Stimulated activated CD4-positive, alpha-beta T cell treated with anti-CD3 and anti-CD28 coated beads, Interleukin-1b, Interleukin-23, amount 100 ng/mL, for 48 hours (primary cell): ENCODE measurements around the gene TLR6.
A peak's percentile ranks its signal among the peaks of the same experiment; 100 is the strongest.
"Not testable (repeated sequence)": the region's sequence is repeated elsewhere in the genome, so short reads cannot be mapped to it uniquely, and the experiment has no call there.

Source experiments
- DNase-seq: peaks from one replicate; pipeline ENCODE4 v3.0.0-alpha.2; 2020

Gene TLR6

GRCh38 chr4:38785041-38785790, 71.4 kb downstream of the TLR6 start:
- DNase-seq: no peak

- no peak for DNase-seq
Observed at GRCh38 chr4:38784141-38784540, 72.5 kb downstream of the TLR6 start.

- DNase-seq: no peak
Observed at GRCh38 chr4:38783109-38783460, 73.5 kb downstream of the TLR6 start.

GRCh38 chr4:38782452-38783108, 74.0 kb downstream of the TLR6 start, which contains the start of gene TLR10:
Gene TLR10 (minus strand): TSS chr4:38782990. CDS start chr4:38775590, 7,400 bp downstream.
- peak; percentile 20 for DNase-seq

GRCh38 chr4:38781854-38782261, 74.8 kb downstream of the TLR6 start:
- no peak for DNase-seq

GRCh38 chr4:38780833-38781484, 75.7 kb downstream of the TLR6 start:
- DNase-seq: no peak

- no peak for DNase-seq
Observed at GRCh38 chr4:38779790-38780189, 76.8 kb downstream of the TLR6 start.

- not testable (repeated sequence) for DNase-seq
Observed at GRCh38 chr4:38777925-38778324, 78.7 kb downstream of the TLR6 start.

GRCh38 chr4:38775326-38775725, 81.3 kb downstream of the TLR6 start:
- DNase-seq: no peak

- no peak for DNase-seq
Observed at GRCh38 chr4:38774181-38774955, 82.2 kb downstream of the TLR6 start.
